Activated CD8-positive, alpha-beta T cell treated with anti-CD3 and anti-CD28 coated beads for 36 hours (primary cell): ENCODE results near the gene TCF25. TPM values are rescaled to one million over a fixed set of nuclear protein-coding genes. Genes with fewer than 3 reads are reported as not detected.
A peak's percentile ranks its signal among the peaks of the same experiment; 100 is the strongest.

Experiments
- ATAC-seq: fragments of 200-7000 bp; cut with Tn5 transposase; one replicate; pipeline ENCODE4 v1.10.0; 2021; ENCODE audit warnings: mild to moderate bottlenecking, moderate library complexity
- CTCF ChIA-PET: fragments of 350-600 bp; sonication (Branson Sonifier 250); formaldehyde crosslinking; loops from one replicate; lab custom pipeline; 2021; ENCODE audit warnings: antibody characterized with exemption; lab: Charles Lee
- POLR2A ChIA-PET: fragments of 350-600 bp; sonication (Branson Sonifier 250); formaldehyde crosslinking; loops from one replicate; lab custom pipeline; 2021; ENCODE audit warnings: antibody characterized with exemption; lab: Charles Lee
- DNase-seq: peaks from one replicate; pipeline ENCODE4 v3.0.0-alpha.2; 2020
- H3K27ac Mint-ChIP-seq: one replicate; pipeline ENCODE4 v1.8.0; 2021; ENCODE audit warnings: mild to moderate bottlenecking, mixed read lengths
- H3K27me3 Mint-ChIP-seq: one replicate; pipeline ENCODE4 v1.8.0; 2021; ENCODE audit warnings: mixed read lengths
- H3K36me3 Mint-ChIP-seq: one replicate; pipeline ENCODE4 v1.8.0; 2021; ENCODE audit warnings: low read depth, mixed read lengths
- H3K4me1 Mint-ChIP-seq: one replicate; pipeline ENCODE4 v1.8.0; 2021; ENCODE audit warnings: low read depth, mixed read lengths
- H3K4me3 Mint-ChIP-seq: one replicate; pipeline ENCODE4 v1.8.0; 2021; ENCODE audit warnings: mild to moderate bottlenecking, moderate library complexity, mixed read lengths
- H3K9me3 Mint-ChIP-seq: one replicate; pipeline ENCODE4 v1.8.0; 2021; ENCODE audit warnings: mixed read lengths
- intact Hi-C: fragments of 100-400 bp; cut with micrococcal nuclease; formaldehyde crosslinking; loops from one replicate; pipeline ENCODE4 v1.10.0; 2022
- total RNA-seq, 2 experiments: library from RNA; stranded (reverse); gene quantifications; one replicate each; pipeline ENCODE4 v1.2.3, GENCODE V29; 2021
- TF ChIP-seq, protein P1 (sequence below): fragments of 200-600 bp; IDR thresholded peaks from one replicate; pipeline ENCODE4 v1.8.0; 2022; ENCODE audit warnings: antibody characterized with exemption, mild to moderate bottlenecking

The TCF25 gene
- total RNA-seq, 2 experiments from 2014 or later, result 138 to 149 TPM

DNA sequence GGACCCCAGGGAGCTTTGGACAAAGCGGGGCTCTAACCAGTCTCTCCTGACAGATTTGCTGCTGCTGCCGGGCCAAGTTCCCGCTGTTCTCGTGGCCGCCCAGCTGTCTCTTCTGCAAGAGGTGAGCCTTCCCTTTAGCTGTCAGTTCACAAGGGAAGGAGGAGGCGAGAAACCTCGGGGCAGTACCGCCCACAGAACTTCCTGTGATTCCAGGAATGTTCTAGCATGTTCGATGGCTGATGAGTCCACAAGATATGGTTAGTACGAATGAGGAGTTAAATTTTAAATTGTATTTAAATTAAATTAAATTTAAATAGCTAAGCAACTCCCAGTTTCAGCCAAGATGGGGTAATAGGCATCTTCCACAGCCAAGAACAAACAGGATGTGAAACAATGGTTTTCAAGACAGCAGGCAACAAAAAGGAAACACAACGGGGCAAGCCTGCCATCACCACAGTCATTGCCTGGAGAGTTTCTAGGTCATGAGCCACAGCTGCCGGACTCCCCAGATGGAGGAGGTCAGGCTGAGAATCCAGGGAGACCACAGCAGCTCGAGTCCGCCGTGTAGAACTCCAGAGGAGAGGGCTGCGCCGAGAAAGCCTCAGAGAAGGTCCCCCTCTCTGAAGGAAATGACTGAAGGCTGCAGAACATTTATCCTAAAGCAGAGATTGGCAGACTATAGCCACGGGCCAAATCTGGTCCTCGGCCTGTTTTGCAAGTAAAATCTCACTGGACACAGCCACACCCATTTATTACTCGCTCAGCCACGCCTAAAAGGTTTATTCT, 9.5 kb upstream of the TCF25 start:
- H3K4me3 Mint-ChIP-seq, result peak overlapping the region; percentile 27
- TF ChIP-seq, protein P1, sequence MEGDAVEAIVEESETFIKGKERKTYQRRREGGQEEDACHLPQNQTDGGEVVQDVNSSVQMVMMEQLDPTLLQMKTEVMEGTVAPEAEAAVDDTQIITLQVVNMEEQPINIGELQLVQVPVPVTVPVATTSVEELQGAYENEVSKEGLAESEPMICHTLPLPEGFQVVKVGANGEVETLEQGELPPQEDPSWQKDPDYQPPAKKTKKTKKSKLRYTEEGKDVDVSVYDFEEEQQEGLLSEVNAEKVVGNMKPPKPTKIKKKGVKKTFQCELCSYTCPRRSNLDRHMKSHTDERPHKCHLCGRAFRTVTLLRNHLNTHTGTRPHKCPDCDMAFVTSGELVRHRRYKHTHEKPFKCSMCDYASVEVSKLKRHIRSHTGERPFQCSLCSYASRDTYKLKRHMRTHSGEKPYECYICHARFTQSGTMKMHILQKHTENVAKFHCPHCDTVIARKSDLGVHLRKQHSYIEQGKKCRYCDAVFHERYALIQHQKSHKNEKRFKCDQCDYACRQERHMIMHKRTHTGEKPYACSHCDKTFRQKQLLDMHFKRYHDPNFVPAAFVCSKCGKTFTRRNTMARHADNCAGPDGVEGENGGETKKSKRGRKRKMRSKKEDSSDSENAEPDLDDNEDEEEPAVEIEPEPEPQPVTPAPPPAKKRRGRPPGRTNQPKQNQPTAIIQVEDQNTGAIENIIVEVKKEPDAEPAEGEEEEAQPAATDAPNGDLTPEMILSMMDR, result no peak
- intact Hi-C loops, result loop anchor here (2.0 to 10.0 kb wide), 2 partner anchors 49 to 79 kb away; partner anchors contain the start of gene FANCA
- no peaks in the 10 kb centered on the region for H3K27me3 Mint-ChIP-seq
- ATAC-seq (peak; percentile 63), DNase-seq (peak; percentile 52)
- ChIA-PET CTCF (interaction anchor here (0.9 to 2.9 kb wide), 7 partner anchors 9 to 164 kb away, joined by 3 to 21 read pairs (median 4); partner anchors contain the start of gene TCF25), POLR2A (interaction anchor here (0.8 to 3.4 kb wide), 4 partner anchors 9 to 88 kb away, joined by 3 to 29 read pairs (median 4); partner anchors contain the start of genes FANCA and TCF25)
- peaks cover 31% of the 10 kb centered on the region for H3K4me1 Mint-ChIP-seq
- H3K36me3 Mint-ChIP-seq, result peaks cover 7% of the 10 kb centered on the region
- H3K9me3 Mint-ChIP-seq, result peaks cover 6% of the 10 kb centered on the region
- H3K27ac Mint-ChIP-seq, result peak overlapping the region; percentile 64

- intact Hi-C loops, result loop anchor here (10.0 kb wide), 1 partner anchor 50 kb away; the partner anchor contains the start of gene FANCA
- H3K4me1 Mint-ChIP-seq, result peaks cover 31% of the 10 kb centered on the region
- H3K36me3 Mint-ChIP-seq, result peaks cover 7% of the 10 kb centered on the region
- DNase-seq (peak; percentile 35), ATAC-seq (peak; percentile 7)
- peaks cover 6% of the 10 kb centered on the region for H3K9me3 Mint-ChIP-seq
- H3K4me3 Mint-ChIP-seq, result no peak overlapping the region
- H3K27me3 Mint-ChIP-seq, result no peaks in the 10 kb centered on the region
- ChIA-PET CTCF (interaction anchor here (1.0 to 2.9 kb wide), 4 partner anchors 11 to 165 kb away, joined by 3 to 21 read pairs (median 7); no protein-coding TSS in a partner anchor), POLR2A (interaction anchor here (0.5 to 3.4 kb wide), 3 partner anchors 8 to 300 kb away, joined by 3 to 29 read pairs (median 5); partner anchors contain the start of gene TCF25)
- H3K27ac Mint-ChIP-seq, result peak overlapping the region; percentile 64
- TF ChIP-seq, protein P1, result no peak
Observed at GRCh38 chr16:89864527-89864820, 8.9 kb upstream of the TCF25 start.

GRCh38 chr16:89867918-89868317, 5.5 kb upstream of the TCF25 start:
- Mint-ChIP-seq H3K9me3 (peaks cover 6% of the 10 kb centered on the region), H3K4me1 (peaks cover 21% of the 10 kb centered on the region), H3K36me3 (peaks cover 9% of the 10 kb centered on the region), H3K27ac (no peak overlapping the region), H3K4me3 (no peak overlapping the region), H3K27me3 (no peaks in the 10 kb centered on the region)
- ChIA-PET CTCF (no interaction called here), POLR2A (no interaction called here)
- ATAC-seq, result no peak
- peak; percentile 17 for DNase-seq
- intact Hi-C loops, result loop anchor here (10.0 kb wide), 1 partner anchor 53 kb away; the partner anchor contains the start of gene FANCA
- TF ChIP-seq, protein P1, result no peak

GRCh38 chr16:89869911-89870310, 3.5 kb upstream of the TCF25 start:
- no peak overlapping the region for H3K4me3 Mint-ChIP-seq
- ATAC-seq (no peak), DNase-seq (no peak)
- no peaks in the 10 kb centered on the region for H3K27me3 Mint-ChIP-seq
- POLR2A ChIA-PET, result interaction anchor here (1.1 to 1.7 kb wide), 2 partner anchors 9 to 126 kb away, joined by 3 to 4 read pairs; no protein-coding TSS in a partner anchor
- no peak overlapping the region for H3K27ac Mint-ChIP-seq
- TF ChIP-seq, protein P1, result no peak
- peaks cover 6% of the 10 kb centered on the region for H3K9me3 Mint-ChIP-seq
- peaks cover 16% of the 10 kb centered on the region for H3K36me3 Mint-ChIP-seq
- intact Hi-C loops, result loop anchor here (10.0 kb wide), 1 partner anchor 55 kb away; the partner anchor contains the start of gene FANCA
- peaks cover 8% of the 10 kb centered on the region for H3K4me1 Mint-ChIP-seq
- CTCF ChIA-PET, result interaction anchor here (1.7 to 5.5 kb wide), 2 partner anchors 9 to 25 kb away, joined by 4 to 34 read pairs; no protein-coding TSS in a partner anchor
